IPS DF 6.9 (cell line): Measurements from ENCODE around the gene PTGDR.
A peak's percentile ranks its signal among the peaks of the same experiment; 100 is the strongest.

Source experiments
- DNase-seq: peaks from one replicate; pipeline ENCODE4 v3.0.0-alpha.2; 2013; ENCODE audit warnings: low read depth, low spot score
- H3K27ac ChIP-seq: one replicate; pipeline ENCODE4 v1.5.1; 2013; ENCODE audit warnings: low read length, control low read depth
- H3K27me3 ChIP-seq: 2 replicates; pipeline ENCODE4 v1.6.1; 2013; ENCODE audit warnings: mild to moderate bottlenecking, low read length; ENCODE audit not compliant: control insufficient read depth, insufficient read depth
- H3K36me3 ChIP-seq: 2 replicates; pipeline ENCODE4 v1.6.1; 2013; ENCODE audit warnings: low read length; ENCODE audit not compliant: control insufficient read depth, insufficient read depth
- H3K4me1 ChIP-seq: 2 replicates; pipeline ENCODE4 v1.6.1; 2013; ENCODE audit warnings: low read length; ENCODE audit not compliant: control insufficient read depth, insufficient read depth
- H3K4me3 ChIP-seq: 2 replicates; pipeline ENCODE4 v1.5.1; 2013; ENCODE audit warnings: mild to moderate bottlenecking, low read length
- H3K9me3 ChIP-seq: 2 replicates; pipeline ENCODE4 v1.6.1; 2013; ENCODE audit warnings: low read length, inconsistent platforms; ENCODE audit not compliant: control insufficient read depth, insufficient read depth
- WGBS: extraction: QIAGEN DNeasy Blood & Tissue Kit; methylation state at CpG from one replicate; pipeline ENCODE4 v1.1.7; 2013; ENCODE audit warnings: mixed read lengths, missing lambda C conversion rate; ENCODE audit not compliant: insufficient read length, insufficient coverage; 5-methylcytosine and 5-hydroxymethylcytosine counted together

Gene PTGDR

DNA sequence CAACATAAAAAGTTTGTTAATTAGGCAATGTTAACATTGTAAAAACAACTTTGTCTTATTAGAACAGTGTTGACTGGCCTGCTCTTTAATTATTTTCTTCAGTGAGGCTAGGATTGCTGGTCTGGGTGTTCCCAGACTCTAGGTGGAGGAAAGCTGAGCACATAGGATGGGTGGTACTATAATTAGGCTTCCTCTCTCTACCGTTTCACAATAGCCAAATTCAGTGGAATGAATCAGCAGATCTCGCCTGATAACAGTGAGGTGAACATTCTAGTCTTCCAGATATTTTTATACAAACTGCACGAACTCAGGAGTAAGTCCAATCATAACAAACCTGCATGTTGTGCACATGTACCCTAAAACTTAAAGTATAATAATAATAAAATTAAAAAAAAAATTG is 11.9 kb downstream of the PTGDR start:
- Histone ChIP-seq H3K4me3 (no peak overlapping the region), H3K36me3 (no peaks in the 10 kb centered on the region), H3K27me3 (no peaks in the 10 kb centered on the region), H3K4me1 (no peaks in the 10 kb centered on the region; the same call in 1 of the 2 replicates), H3K9me3 (no peaks in the 10 kb centered on the region), H3K27ac (no peak overlapping the region)
- DNase-seq, result no peak
- WGBS, result no CpG with 5 or more reads among the region's 3 CpGs

DNA sequence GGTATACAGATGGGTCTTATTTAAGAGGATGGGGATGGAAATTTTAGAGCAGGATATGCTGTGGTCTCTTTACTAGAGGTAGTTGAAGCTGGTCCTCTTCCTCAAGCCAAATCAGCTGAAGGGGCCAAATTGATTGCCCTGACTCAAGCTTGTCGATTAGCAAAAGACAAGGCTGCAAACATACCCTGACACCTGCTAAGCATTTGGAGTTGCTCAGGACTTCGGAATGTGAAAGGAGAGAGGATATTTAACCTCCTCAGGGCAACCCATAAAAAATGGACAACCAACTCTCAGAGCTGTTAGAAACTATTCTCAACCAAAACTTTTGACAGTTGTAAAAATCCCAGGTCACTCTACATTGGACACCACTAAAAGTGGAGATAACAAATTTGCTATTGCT is 15.6 kb downstream of the PTGDR start:
- Histone ChIP-seq H3K4me1 (no peaks in the 10 kb centered on the region; the same call in 1 of the 2 replicates), H3K9me3 (no peaks in the 10 kb centered on the region), H3K27ac (no peak overlapping the region), H3K4me3 (no peak overlapping the region), H3K27me3 (no peaks in the 10 kb centered on the region), H3K36me3 (no peaks in the 10 kb centered on the region)
- DNase-seq, result no peak
- no CpG with 5 or more reads among the region's 2 CpGs for WGBS

DNA sequence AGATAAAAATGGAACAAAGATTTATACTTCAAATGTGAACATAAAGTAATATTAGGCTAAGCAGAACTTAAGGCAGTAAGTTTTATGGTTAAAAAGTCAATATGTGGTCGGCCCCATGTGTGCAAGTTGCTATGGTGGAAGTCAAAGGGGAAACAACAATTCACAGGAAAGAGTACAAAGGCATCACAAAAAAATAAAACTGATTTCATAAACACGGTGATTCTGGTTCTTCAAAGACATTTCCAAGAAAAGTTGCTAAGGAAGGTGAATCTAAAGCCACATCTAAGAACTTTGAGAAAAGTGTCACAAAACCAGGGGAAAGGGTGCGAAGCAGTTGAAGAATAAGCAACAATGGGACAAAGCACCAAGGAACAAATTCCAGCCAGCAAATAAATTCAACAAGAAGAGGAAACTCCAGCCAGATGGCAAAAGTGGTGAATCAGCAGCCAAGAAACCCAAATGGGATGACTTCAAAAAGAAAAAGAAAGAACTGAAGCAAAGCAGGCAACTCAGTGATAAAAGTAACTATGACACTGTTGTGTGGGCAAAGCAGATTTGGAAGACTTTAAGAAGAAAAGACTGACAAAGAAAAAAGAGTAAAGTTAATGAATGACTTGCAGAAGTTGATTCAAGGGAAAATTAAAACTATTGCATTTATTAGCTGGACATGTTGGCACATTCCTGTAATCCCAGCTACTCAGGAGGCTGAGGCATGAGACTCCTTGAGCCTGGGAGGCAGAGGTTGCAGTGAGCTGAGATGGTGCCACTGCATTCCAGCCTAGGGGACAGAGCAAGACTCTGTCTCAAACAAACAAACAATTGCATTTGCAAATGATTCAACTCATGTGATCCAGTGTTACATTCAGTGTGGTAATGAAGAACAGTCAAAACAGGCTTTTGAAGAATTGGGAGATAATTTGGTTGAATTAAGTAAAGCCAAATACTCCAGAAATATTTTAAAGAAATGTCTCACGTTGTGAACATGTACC is 19.5 kb downstream of the PTGDR start:
- H3K9me3 ChIP-seq, result no peaks in the 10 kb centered on the region
- H3K27ac ChIP-seq, result no peak overlapping the region
- WGBS, result no CpG with 5 or more reads among the region's 4 CpGs
- no peak overlapping the region for H3K4me3 ChIP-seq
- DNase-seq, result no peak
- H3K27me3 ChIP-seq, result no peaks in the 10 kb centered on the region
- no peaks in the 10 kb centered on the region for H3K4me1 ChIP-seq
- H3K36me3 ChIP-seq, result no peaks in the 10 kb centered on the region

DNA sequence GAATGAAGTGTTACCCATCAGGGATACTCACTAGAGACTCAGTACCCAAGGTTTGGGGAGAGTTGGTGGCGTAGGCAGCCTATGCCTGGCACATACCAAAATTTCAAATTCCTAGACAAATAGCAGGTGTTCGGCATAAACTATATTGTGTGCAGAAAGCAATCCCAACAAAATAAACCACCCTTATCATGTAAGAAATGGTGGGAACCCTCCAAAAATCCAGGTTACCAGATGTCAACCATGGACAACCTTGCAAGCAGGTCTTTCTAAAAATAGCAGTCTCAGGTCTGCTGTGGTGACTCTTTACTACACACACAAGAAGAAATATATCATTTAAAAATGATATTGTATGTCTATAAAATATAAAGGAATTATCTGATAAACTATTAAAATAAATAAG is 28.9 kb downstream of the PTGDR start:
- no peaks in the 10 kb centered on the region for H3K36me3 ChIP-seq
- H3K9me3 ChIP-seq, result no peaks in the 10 kb centered on the region
- no peak overlapping the region for H3K27ac ChIP-seq
- DNase-seq, result no peak
- no peaks in the 10 kb centered on the region for H3K27me3 ChIP-seq
- H3K4me1 ChIP-seq, result no peaks in the 10 kb centered on the region
- no peak overlapping the region for H3K4me3 ChIP-seq
- WGBS, result no CpG with 5 or more reads among the region's 2 CpGs

DNA sequence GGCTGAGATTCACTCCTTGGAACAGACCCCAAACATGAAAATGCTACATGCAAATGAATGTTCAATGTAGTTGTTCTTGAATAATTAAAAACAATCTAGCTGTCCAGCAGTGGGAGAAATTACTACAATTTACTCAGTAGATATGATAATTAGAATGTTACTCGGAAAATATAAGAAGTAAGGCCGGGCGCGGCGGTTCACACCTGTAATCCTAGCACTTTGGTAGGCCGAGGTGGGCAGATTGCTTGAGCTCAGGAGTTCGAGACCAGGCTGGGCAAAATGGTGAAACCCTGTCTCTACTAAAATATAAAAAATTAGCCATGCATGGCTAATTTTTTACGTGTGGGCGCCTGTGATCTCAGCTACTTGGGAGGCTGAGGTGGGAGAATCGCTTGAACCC is 31.3 kb downstream of the PTGDR start:
- no peak overlapping the region for H3K4me3 ChIP-seq
- H3K9me3 ChIP-seq, result no peaks in the 10 kb centered on the region
- no peak for DNase-seq
- H3K27me3 ChIP-seq, result no peaks in the 10 kb centered on the region
- WGBS, result no CpG with 5 or more reads among the region's 10 CpGs
- no peak overlapping the region for H3K27ac ChIP-seq
- H3K36me3 ChIP-seq, result no peaks in the 10 kb centered on the region
- no peaks in the 10 kb centered on the region for H3K4me1 ChIP-seq

DNA sequence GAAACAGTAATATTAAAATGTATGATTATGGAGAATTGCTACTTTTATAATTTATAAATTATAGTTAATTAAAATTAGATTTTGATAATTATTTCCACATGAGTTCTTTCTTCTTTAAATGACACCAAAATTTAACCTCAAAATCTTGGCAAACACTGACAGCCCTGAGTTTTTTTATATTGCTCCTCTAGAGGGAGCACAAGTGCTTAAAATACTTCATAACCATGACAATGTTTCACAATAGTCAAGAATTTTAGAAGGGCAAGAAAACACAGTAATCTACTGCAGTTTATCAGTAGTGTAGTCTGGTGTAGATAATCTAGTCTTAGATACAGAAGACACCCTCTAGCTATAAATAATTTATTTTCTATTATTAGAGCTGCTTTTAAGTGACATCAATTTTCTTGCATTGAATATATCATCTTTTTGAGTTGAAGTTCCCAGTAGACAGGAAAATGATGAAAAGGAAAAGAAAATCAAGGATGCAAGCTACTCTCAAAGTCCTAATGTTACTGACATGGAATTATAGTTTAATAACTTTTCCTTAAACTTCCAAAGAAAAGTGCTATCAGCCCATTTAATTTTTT is 32.3 kb downstream of the PTGDR start:
- peak; percentile 9 for DNase-seq
- H3K4me1 ChIP-seq, result no peaks in the 10 kb centered on the region
- H3K36me3 ChIP-seq, result no peaks in the 10 kb centered on the region
- H3K27me3 ChIP-seq, result no peaks in the 10 kb centered on the region
- no peak overlapping the region for H3K4me3 ChIP-seq
- no peak overlapping the region for H3K27ac ChIP-seq
- H3K9me3 ChIP-seq, result no peaks in the 10 kb centered on the region

DNA sequence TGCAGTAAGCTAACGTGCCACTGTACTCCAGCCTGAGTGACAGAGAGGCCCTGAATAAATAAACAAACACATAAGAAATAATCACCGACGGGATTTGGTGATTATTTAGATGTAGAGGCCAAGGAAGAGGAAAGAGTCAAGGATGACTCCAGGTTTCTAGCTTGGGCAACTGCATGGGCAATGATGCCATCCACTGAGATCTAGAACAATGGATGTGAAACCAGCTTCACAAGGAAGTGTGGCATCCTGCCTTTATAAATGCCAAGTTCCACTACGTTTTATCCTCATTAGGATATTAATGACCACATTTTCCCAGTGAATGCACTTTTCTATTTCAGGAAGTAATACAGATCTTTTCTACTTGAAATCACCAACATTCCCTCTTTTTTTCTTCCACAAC is 35.7 kb downstream of the PTGDR start:
- no CpG with 5 or more reads among the region's 4 CpGs for WGBS
- Histone ChIP-seq H3K36me3 (no peaks in the 10 kb centered on the region), H3K4me3 (no peak overlapping the region), H3K9me3 (no peaks in the 10 kb centered on the region), H3K4me1 (no peaks in the 10 kb centered on the region), H3K27ac (no peak overlapping the region), H3K27me3 (no peaks in the 10 kb centered on the region)
- DNase-seq, result no peak

DNA sequence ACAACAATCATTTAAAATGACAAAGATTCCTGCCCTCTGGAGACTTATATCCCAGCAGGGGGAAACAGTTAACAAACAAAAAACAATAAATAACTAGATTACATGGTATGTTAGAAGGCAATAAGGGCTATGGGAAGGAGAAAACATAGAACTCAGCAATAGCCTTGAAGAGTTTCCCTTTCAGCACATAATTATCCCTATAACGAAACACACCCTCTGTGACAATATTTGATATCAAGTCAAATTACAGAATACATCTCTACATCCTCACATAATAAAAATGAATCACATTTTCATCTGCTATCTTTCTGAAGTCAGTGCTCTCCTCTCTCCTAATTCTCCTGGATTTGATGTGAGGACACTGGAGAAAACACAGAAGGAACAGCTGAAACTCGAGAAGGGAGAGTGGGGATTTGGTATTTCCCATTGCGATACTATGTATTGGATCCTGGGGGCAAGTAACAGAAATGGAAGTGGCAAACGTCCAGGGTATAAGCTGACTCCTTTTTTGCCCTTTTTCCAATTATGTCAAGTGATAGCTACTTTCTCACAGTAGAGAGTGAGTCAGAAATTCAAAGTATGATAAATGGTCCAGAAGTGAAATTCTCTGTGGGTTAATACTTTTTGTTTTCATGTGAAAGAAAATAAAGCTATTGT is 36.9 kb downstream of the PTGDR start:
- no peaks in the 10 kb centered on the region; the same call in 1 of the 2 replicates for H3K4me1 ChIP-seq
- no peak overlapping the region for H3K27ac ChIP-seq
- DNase-seq, result no peak
- no peaks in the 10 kb centered on the region for H3K27me3 ChIP-seq
- H3K9me3 ChIP-seq, result no peaks in the 10 kb centered on the region
- H3K36me3 ChIP-seq, result no peaks in the 10 kb centered on the region
- H3K4me3 ChIP-seq, result no peak overlapping the region
- 100% methylated on average over 1 of the region's 4 CpGs for WGBS

DNA sequence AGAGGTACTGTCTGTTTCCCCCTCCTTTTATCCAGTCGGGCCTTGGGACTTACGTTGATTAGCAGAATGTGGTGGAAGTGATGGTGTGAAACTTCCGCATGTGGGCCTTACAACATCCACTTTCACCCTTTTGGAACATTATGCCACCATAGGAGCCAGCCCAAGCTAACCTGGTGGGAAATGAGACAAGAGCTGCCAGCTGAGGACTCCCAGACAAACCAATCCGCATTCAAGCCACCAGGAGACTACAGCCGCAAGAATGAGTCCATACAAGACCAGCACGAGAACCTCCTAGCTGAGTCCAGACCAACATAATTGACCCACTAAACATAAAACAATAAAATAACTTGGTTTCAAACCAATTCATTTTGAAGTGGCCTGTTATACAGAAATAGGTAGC is 37.5 kb downstream of the PTGDR start:
- no CpG with 5 or more reads among the region's 6 CpGs for WGBS
- Histone ChIP-seq H3K36me3 (no peaks in the 10 kb centered on the region), H3K4me1 (no peaks in the 10 kb centered on the region; the same call in 1 of the 2 replicates), H3K4me3 (no peak overlapping the region), H3K9me3 (no peaks in the 10 kb centered on the region), H3K27ac (no peak overlapping the region), H3K27me3 (no peaks in the 10 kb centered on the region)
- DNase-seq, result no peak

DNA sequence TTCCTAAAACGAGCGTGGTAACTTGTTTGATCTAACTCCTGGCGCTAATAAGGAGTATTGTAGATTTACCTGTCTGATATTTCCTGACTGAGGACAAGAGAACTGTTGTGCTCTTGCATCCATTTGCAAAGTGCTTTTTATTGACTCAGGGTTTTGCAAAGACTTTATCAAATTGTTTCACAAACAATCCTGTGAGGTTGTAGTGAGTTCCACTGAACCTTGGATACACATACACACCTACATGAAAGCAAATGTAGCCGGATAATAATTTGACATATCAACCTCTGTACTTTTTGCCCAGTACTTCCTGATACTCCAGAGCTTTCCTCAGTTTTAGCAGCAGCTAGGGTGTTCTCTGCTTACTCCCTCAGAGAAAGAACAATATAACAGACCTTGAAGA is 39.9 kb downstream of the PTGDR start:
- no CpG with 5 or more reads among the region's 4 CpGs for WGBS
- Histone ChIP-seq H3K27me3 (no peaks in the 10 kb centered on the region), H3K4me1 (no peaks in the 10 kb centered on the region; the same call in 1 of the 2 replicates)

More for the DNA sequence above, 39.9 kb downstream of the PTGDR start:
- Histone ChIP-seq H3K4me3 (no peak overlapping the region), H3K36me3 (no peaks in the 10 kb centered on the region), H3K9me3 (no peaks in the 10 kb centered on the region), H3K27ac (no peak overlapping the region)
- DNase-seq, result no peak
